GM23338 (cell line): ENCODE measurements around the gene RNF168. TPM values are rescaled to one million over a fixed set of nuclear protein-coding genes. Genes with fewer than 3 reads are reported as not detected.

Experiments used
- ATAC-seq: fragments of 200-7000 bp; cut with Tn5 transposase; 3 replicates; pipeline ENCODE4 v1.9.1; 2020
- DNase-seq: peaks from one replicate; pipeline ENCODE4 v3.0.0-alpha.2; 2015; ENCODE audit warnings: low spot score
- H2AFZ ChIP-seq: fragments of 200-600 bp; sonication (generic); 2 replicates; pipeline ENCODE4 v1.8.0; 2016; ENCODE audit warnings: antibody characterized with exemption, mild to moderate bottlenecking, moderate library complexity
- H3F3A ChIP-seq: fragments of 200-600 bp; sonication (generic); replicated peaks from 2 replicates; pipeline ENCODE4 v1.8.0; 2017; ENCODE audit warnings: antibody characterized with exemption, mixed run types, low read depth
- H3K27ac ChIP-seq: fragments of 200-600 bp; sonication (generic); 2 replicates; pipeline ENCODE4 v1.6.1; 2016; ENCODE audit warnings: low read depth
- H3K27me3 ChIP-seq: fragments of 200-600 bp; sonication (generic); 2 replicates; pipeline ENCODE4 v1.8.0; 2016; ENCODE audit warnings: mild to moderate bottlenecking, mixed run types, moderate library complexity; ENCODE audit not compliant: insufficient read depth
- H3K36me3 ChIP-seq: fragments of 200-600 bp; sonication (generic); 2 replicates; pipeline ENCODE4 v1.8.0; 2016; ENCODE audit warnings: mild to moderate bottlenecking; ENCODE audit not compliant: insufficient read depth
- H3K4me1 ChIP-seq: fragments of 200-600 bp; sonication (generic); 2 replicates; pipeline ENCODE4 v1.8.0; 2016; ENCODE audit warnings: mild to moderate bottlenecking, moderate library complexity; ENCODE audit not compliant: insufficient read depth
- H3K4me2 ChIP-seq: fragments of 200-600 bp; sonication (generic); 2 replicates; pipeline ENCODE4 v1.7.1; 2017; ENCODE audit warnings: mixed run types
- H3K4me3 ChIP-seq: fragments of 200-600 bp; sonication (generic); 2 replicates; pipeline ENCODE4 v1.6.1; 2016; ENCODE audit warnings: mixed run types
- H3K79me2 ChIP-seq: fragments of 200-600 bp; sonication (generic); replicated peaks from 2 replicates; pipeline ENCODE4 v1.8.0; 2017; ENCODE audit warnings: mild to moderate bottlenecking; ENCODE audit not compliant: insufficient read depth
- H3K9me2 ChIP-seq: fragments of 200-600 bp; sonication (generic); 2 replicates; pipeline ENCODE4 v1.8.0; 2017; ENCODE audit not compliant: insufficient read depth
- H4K20me1 ChIP-seq: fragments of 200-600 bp; sonication (generic); replicated peaks from 2 replicates; pipeline ENCODE4 v1.8.0; 2017; ENCODE audit warnings: mild to moderate bottlenecking; ENCODE audit not compliant: insufficient read depth
- H3K27ac Mint-ChIP-seq: 2 replicates; pipeline ENCODE4 v1.8.0; 2020; ENCODE audit warnings: inconsistent platforms, mild to moderate bottlenecking, moderate library complexity, mixed read lengths
- H3K27me3 Mint-ChIP-seq: 3 replicates; pipeline ENCODE4 v1.8.0; 2022; ENCODE audit warnings: low read depth, mild to moderate bottlenecking, moderate library complexity, mixed read lengths, inconsistent platforms; ENCODE audit not compliant: insufficient read depth, poor library complexity
- H3K36me3 Mint-ChIP-seq: 3 replicates; pipeline ENCODE4 v1.8.0; 2021; ENCODE audit warnings: low read depth, mild to moderate bottlenecking, inconsistent platforms, moderate library complexity, mixed read lengths
- H3K4me1 Mint-ChIP-seq: 3 replicates; pipeline ENCODE4 v1.8.0; 2020; ENCODE audit warnings: mild to moderate bottlenecking, inconsistent platforms, mixed read lengths
- H3K4me3 Mint-ChIP-seq: 3 replicates; pipeline ENCODE4 v1.8.0; 2021; ENCODE audit warnings: moderate library complexity, mild to moderate bottlenecking, inconsistent platforms, mixed read lengths
- H3K9me3 Mint-ChIP-seq: 3 replicates; pipeline ENCODE4 v1.8.0; 2020; ENCODE audit warnings: moderate library complexity, mild to moderate bottlenecking, inconsistent platforms, mixed read lengths
- CREB1 ChIP-seq: fragments of 250-450 bp; sonication (Bioruptor Pico); IDR thresholded peaks from 2 replicates; pipeline ENCODE4 v1.5.0; 2020; ENCODE audit warnings: low read depth, mild to moderate bottlenecking, moderate library complexity
- CTCF ChIP-seq, 2 experiments: fragments of 200-600 bp in 1 of 2; sonication (generic) in 1 of 2; conservative IDR thresholded peaks; 2 replicates each; pipeline versions ENCODE4 v1.5.1 to v1.6.1; 2016 to 2017; ENCODE audit warnings: antibody characterized with exemption in 2 of 2, low read depth in 2 of 2, mild to moderate bottlenecking in 2 of 2, moderate library complexity in 1 of 2
- ETS1 ChIP-seq: IDR thresholded peaks from 2 replicates; pipeline ENCODE4 v1.6.1; 2016; ENCODE audit warnings: antibody characterized with exemption
- EZH2 ChIP-seq: fragments of 200-600 bp; sonication (generic); IDR thresholded peaks from one replicate; pipeline ENCODE4 v1.8.0; 2017; ENCODE audit warnings: antibody characterized with exemption, mild to moderate bottlenecking, low read depth; ENCODE audit not compliant: unreplicated experiment
- EZH2phosphoT487 ChIP-seq: fragments of 200-600 bp; sonication (generic); IDR thresholded peaks from one replicate; pipeline ENCODE4 v1.8.1; 2018; ENCODE audit warnings: antibody characterized with exemption; ENCODE audit not compliant: unreplicated experiment
- NANOG ChIP-seq: IDR thresholded peaks from 2 replicates; pipeline ENCODE4 v1.6.1; 2016; ENCODE audit warnings: antibody characterized with exemption, borderline replicate concordance
- POLR2AphosphoS5 ChIP-seq: IDR thresholded peaks from 2 replicates; pipeline ENCODE4 v1.6.1; 2016; ENCODE audit warnings: antibody characterized with exemption, low read depth
- REST ChIP-seq: IDR thresholded peaks from one replicate; pipeline ENCODE4 v1.6.1; 2018; ENCODE audit warnings: antibody characterized with exemption; ENCODE audit not compliant: unreplicated experiment
- STAT1 ChIP-seq: IDR thresholded peaks from one replicate; pipeline ENCODE4 v1.6.1; 2016; ENCODE audit warnings: antibody characterized with exemption; ENCODE audit not compliant: unreplicated experiment
- ZNF114 ChIP-seq: fragments of 250-450 bp; sonication (Bioruptor Pico); IDR thresholded peaks from 2 replicates; pipeline ENCODE4 v1.5.0; 2020; ENCODE audit warnings: mild to moderate bottlenecking, moderate library complexity
- ZNF331 ChIP-seq: fragments of 250-450 bp; sonication (Bioruptor Pico); IDR thresholded peaks from 2 replicates; pipeline ENCODE4 v1.5.0; 2020; ENCODE audit warnings: low read depth, mild to moderate bottlenecking, moderate library complexity
- ZNF462 ChIP-seq: fragments of 250-450 bp; sonication (Bioruptor Pico); IDR thresholded peaks from 2 replicates; pipeline ENCODE4 v1.5.0; 2020; ENCODE audit warnings: mild to moderate bottlenecking, moderate library complexity
- polyA plus RNA-seq: library from polyadenylated mRNA; unstranded; fragments of >200 nt; fragmentation: Nextera tagmentation; extraction: Ambion mirVana; gene quantifications from 2 replicates; pipeline ENCODE4 v1.2.1, GENCODE V29; 2016
- total RNA-seq: library from RNA; depleted of rRNA; stranded (reverse); fragments of >200 nt; shearing (Covaris generic); gene quantifications from 2 replicates; pipeline ENCODE4 v1.2.3, GENCODE V29; 2014

Gene RNF168
- total and polyA plus RNA-seq, 2 experiments from 2014 or later: 33.0 to 53.0 TPM

GRCh38 chr3:196472286-196472685 is 31.3 kb downstream of the RNF168 start:
- Histone ChIP-seq H3K4me1 (no peaks in the 10 kb centered on the region), H3K4me2 (no peak overlapping the region), H2AFZ (no peak overlapping the region), H3K27me3 (no peaks in the 10 kb centered on the region), H3K9me2 (no peaks in the 10 kb centered on the region), H4K20me1 (peaks cover 8% of the 10 kb centered on the region; the same call in 1 of the 2 replicates), H3K4me3 (no peak overlapping the region), H3K79me2 (0 out of 2 replicates have a peak, but pooled peaks cover 8% of the 10 kb centered on the region), H3K27ac (no peak overlapping the region), H3K36me3 (peaks cover 41% of the 10 kb centered on the region), H3F3A (no peaks in the 10 kb centered on the region)
- TF ChIP-seq EZH2phosphoT487 (no peak), ZNF462 (CRISPR knock-in tag) (no peak), NANOG (no peak), CTCF (conservative IDR thresholded peaks at IDR 0.05; ENCODE audit: low read depth in 2 of 2) (no peak), ETS1 (no peak), ZNF331 (CRISPR knock-in tag) (no peak), REST (no peak), ZNF114 (no peak), POLR2AphosphoS5 (no peak), CREB1 (no peak), EZH2 (no peak), STAT1 (no peak)
- H3K4me1 Mint-ChIP-seq: no peaks in the 10 kb centered on the region
- no peak overlapping the region for H3K4me3 Mint-ChIP-seq
- peaks cover 56% of the 10 kb centered on the region for H3K36me3 Mint-ChIP-seq
- ATAC-seq (no peak), DNase-seq (no peak)
- H3K27ac Mint-ChIP-seq: no peak overlapping the region
- no peaks in the 10 kb centered on the region for H3K9me3 Mint-ChIP-seq
- H3K27me3 Mint-ChIP-seq: peaks cover 2% of the 10 kb centered on the region
